Measurements from ENCODE around the gene RNF213.

Gene RNF213

GRCh38 chr17:80315517-80316182 is 55.0 kb downstream of the RNF213 start:
- TF ChIP-seq CTCF (IDR thresholded peaks at IDR 0.05; ENCODE audit: borderline replicate concordance, insufficient read depth, low read depth, low read length): no peak
- H3K4me3 ChIP-seq (ENCODE audit: low read depth, low read length): no peak overlapping the region

- H3K4me3 ChIP-seq (ENCODE audit: low read depth, low read length): no peak overlapping the region
- TF ChIP-seq CTCF (IDR thresholded peaks at IDR 0.05; ENCODE audit: borderline replicate concordance, insufficient read depth, low read depth, low read length): no peak
Measured at GRCh38 chr17:80316431-80316830, 55.8 kb downstream of the RNF213 start.

- TF ChIP-seq CTCF (IDR thresholded peaks at IDR 0.05; ENCODE audit: borderline replicate concordance, insufficient read depth, low read depth, low read length): no peak
- H3K4me3 ChIP-seq (ENCODE audit: low read depth, low read length): no peak overlapping the region
Measured at GRCh38 chr17:80316927-80317705, 56.5 kb downstream of the RNF213 start.

- no peak for TF ChIP-seq CTCF (IDR thresholded peaks at IDR 0.05; ENCODE audit: borderline replicate concordance, insufficient read depth, low read depth, low read length)
- no peak overlapping the region for H3K4me3 ChIP-seq (ENCODE audit: low read depth, low read length)
Measured at GRCh38 chr17:80317706-80317980, 57.0 kb downstream of the RNF213 start.

GRCh38 chr17:80318166-80318565 is 57.5 kb downstream of the RNF213 start:
- no peak for TF ChIP-seq CTCF (IDR thresholded peaks at IDR 0.05; ENCODE audit: borderline replicate concordance, insufficient read depth, low read depth, low read length)
- H3K4me3 ChIP-seq (ENCODE audit: low read depth, low read length): no peak overlapping the region

- no peak for TF ChIP-seq CTCF (IDR thresholded peaks at IDR 0.05; ENCODE audit: borderline replicate concordance, insufficient read depth, low read depth, low read length)
- no peak overlapping the region for H3K4me3 ChIP-seq (ENCODE audit: low read depth, low read length)
Measured at GRCh38 chr17:80319262-80319998, 58.8 kb downstream of the RNF213 start.

Measured in GM12875 (cell line).